MM.1S (cell line): Measurements from ENCODE around the gene IGSF11.

Experiments used
- EZH2 ChIP-seq: fragments of 300-600 bp; sonication (generic); optimal IDR thresholded peaks from 2 replicates; pipeline ENCODE3; 2017; ENCODE audit warnings: low read depth, mild to moderate bottlenecking, antibody characterized with exemption, low read length, mixed read lengths
- EZH2phosphoT487 ChIP-seq: fragments of 300-600 bp; sonication (generic); IDR thresholded peaks from 2 replicates; pipeline ENCODE4 v1.6.1; 2018; ENCODE audit warnings: antibody characterized with exemption, low read length
- TF ChIP-seq, protein P1 (sequence below): fragments of 300-600 bp; sonication (generic); IDR thresholded peaks from 2 replicates; pipeline ENCODE4 v1.5.1; 2016; ENCODE audit warnings: antibody characterized with exemption, low read length, mixed read lengths

DNA sequence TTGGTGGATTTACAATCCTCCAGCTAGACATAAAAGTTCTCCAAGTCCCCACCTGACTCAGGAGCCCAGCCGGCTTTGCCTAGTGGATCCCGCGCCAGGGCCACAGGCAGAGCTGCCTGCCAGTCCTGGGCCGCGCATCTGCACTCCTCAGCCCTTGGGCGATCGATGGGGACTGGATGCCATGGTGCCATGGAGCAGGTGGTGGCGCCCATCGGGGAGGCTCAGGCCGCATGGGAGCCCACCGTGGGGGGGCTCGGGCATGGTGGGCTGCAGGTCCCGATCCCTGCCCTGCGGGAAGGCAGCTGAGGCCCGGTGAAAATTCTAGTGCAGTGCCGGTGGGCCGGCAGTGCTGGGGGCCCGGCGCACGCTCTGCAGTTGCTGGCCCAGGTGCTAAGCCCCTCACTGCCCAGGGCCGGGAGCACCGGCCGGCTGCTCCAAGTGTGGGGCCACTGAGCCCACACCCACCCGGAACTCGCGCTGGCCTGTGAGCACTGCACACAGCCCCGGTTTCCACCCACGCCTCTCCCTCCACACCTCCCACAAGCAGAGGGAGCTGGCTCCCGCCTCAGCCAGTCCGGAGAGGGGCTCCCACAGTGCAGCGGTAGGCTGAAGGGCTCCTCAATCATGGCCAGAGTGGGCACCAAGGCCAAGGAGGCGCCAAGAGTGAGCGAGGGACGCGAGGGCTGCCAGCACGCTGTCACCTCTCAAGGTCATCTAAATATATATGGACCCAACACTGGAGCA is 38.8 kb upstream of the IGSF11 start:
- TF ChIP-seq, protein P1, sequence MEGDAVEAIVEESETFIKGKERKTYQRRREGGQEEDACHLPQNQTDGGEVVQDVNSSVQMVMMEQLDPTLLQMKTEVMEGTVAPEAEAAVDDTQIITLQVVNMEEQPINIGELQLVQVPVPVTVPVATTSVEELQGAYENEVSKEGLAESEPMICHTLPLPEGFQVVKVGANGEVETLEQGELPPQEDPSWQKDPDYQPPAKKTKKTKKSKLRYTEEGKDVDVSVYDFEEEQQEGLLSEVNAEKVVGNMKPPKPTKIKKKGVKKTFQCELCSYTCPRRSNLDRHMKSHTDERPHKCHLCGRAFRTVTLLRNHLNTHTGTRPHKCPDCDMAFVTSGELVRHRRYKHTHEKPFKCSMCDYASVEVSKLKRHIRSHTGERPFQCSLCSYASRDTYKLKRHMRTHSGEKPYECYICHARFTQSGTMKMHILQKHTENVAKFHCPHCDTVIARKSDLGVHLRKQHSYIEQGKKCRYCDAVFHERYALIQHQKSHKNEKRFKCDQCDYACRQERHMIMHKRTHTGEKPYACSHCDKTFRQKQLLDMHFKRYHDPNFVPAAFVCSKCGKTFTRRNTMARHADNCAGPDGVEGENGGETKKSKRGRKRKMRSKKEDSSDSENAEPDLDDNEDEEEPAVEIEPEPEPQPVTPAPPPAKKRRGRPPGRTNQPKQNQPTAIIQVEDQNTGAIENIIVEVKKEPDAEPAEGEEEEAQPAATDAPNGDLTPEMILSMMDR: no peak
- TF ChIP-seq EZH2 (no peak), EZH2phosphoT487 (no peak)
